SJSA1 (cell line): ENCODE results near the gene RUNDC3A. TPM values are rescaled to one million over a fixed set of nuclear protein-coding genes. Genes with fewer than 3 reads are reported as not detected.

Experiments used
- DNase-seq, 2 experiments: peaks; one replicate each; pipeline ENCODE4 v3.0.0-alpha.2; 2015 to 2020; ENCODE audit warnings: low spot score in 2 of 2, low read depth in 1 of 2
- H3K27ac ChIP-seq: fragments of 250-450 bp; sonication (Bioruptor Pico); 2 replicates; pipeline ENCODE4 v1.5.1; 2020; ENCODE audit warnings: mild to moderate bottlenecking, moderate library complexity
- H3K27me3 ChIP-seq: fragments of 250-450 bp; sonication (Bioruptor Pico); replicated peaks from 2 replicates; pipeline ENCODE4 v1.5.1; 2020; ENCODE audit warnings: mild to moderate bottlenecking, moderate library complexity
- H3K36me3 ChIP-seq: fragments of 250-450 bp; sonication (Bioruptor Pico); 2 replicates; pipeline ENCODE4 v1.5.1; 2020; ENCODE audit warnings: mild to moderate bottlenecking
- H3K4me1 ChIP-seq: fragments of 250-450 bp; sonication (Bioruptor Pico); replicated peaks from 2 replicates; pipeline ENCODE4 v1.6.1; 2021; ENCODE audit warnings: mild to moderate bottlenecking
- H3K4me3 ChIP-seq: fragments of 250-450 bp; sonication (Bioruptor Pico); 2 replicates; pipeline ENCODE4 v1.5.1; 2020; ENCODE audit warnings: mild to moderate bottlenecking
- H3K9me3 ChIP-seq: fragments of 250-450 bp; sonication (Bioruptor Pico); replicated peaks from 2 replicates; pipeline ENCODE4 v1.5.1; 2020; ENCODE audit warnings: mild to moderate bottlenecking
- total RNA-seq: library from RNA; depleted of rRNA; stranded (reverse); fragments of >200 nt; shearing (Covaris generic); gene quantifications from 2 replicates; pipeline ENCODE4 v1.2.3, GENCODE V29; 2014; rRNA removed

The RUNDC3A gene
- total RNA-seq: not detected in 2 replicates

DNA sequence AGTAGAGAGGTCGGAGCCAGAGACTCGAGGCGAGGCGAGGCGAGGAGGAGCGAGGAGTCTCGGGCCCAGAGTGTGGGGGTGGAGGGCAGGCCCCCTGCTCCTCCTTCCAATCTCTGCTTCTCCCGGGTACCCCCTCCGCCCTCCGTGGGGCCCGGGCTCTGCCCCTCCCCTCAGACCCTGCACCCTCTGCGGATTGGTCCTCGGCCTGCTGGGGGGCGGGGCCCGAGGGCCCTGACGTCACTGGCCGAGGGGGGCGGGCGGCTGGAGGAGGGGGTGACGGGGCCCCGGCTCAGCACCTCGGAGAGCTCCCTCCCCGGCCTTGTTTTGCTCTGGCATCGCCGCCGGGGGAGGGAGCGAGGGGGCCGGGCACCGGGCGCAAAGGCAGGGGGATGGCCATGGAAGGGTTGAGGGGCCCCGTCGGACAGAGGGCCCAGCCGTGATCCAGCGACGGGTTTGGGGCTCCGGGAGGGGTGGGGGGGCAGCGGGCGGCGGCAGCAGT is at the start of gene RUNDC3A:
TSS of gene RUNDC3A (plus strand) at position 282 of the 499 bp plus-strand sequence. CDS start 232 bp downstream, outside the sequence.
- H3K36me3 ChIP-seq: no peaks in the 10 kb centered on the region
- H3K27ac ChIP-seq: no peak within 1 kb of the TSS
- H3K9me3 ChIP-seq: no peaks in the 10 kb centered on the region; the same call in 1 of the 2 replicates
- DNase-seq: peak; percentile 52 to 84
- H3K4me3 ChIP-seq: no peak within 1 kb of the TSS
- peaks cover 53% of the 10 kb centered on the region for H3K27me3 ChIP-seq
- H3K4me1 ChIP-seq: 0 out of 2 replicates have a peak, but pooled peaks cover 3% of the 10 kb centered on the region

DNA sequence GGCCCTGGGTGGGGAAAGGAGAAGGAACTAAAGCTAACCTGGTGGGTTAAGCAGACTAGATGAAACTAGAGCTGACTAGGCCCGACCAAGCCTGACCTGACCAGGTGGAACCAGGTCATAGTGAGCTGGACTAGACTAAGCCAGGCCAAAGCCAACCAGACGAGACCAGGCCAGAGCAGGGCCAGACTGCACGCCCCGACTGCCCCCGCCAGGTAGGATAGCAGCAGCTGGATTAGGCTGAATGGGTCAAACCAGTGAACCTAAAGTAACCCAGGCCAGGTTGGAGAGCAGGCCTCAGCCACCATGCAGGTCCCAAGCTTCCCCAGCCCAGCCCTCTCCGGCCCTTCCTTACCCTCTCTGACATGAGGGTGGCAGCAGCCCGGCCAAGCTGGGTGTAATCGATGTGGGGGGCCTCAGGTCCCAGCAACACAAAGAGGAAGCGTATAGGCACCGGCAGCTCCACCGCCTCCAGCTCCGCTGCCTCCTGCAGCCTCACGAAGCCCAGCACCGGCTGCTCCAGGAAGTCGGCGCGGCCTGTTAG is 49.5 kb upstream of the RUNDC3A start:
- no peak for DNase-seq
- H3K9me3 ChIP-seq: no peaks in the 10 kb centered on the region
- no peak overlapping the region for H3K4me3 ChIP-seq
- no peaks in the 10 kb centered on the region for H3K4me1 ChIP-seq
- H3K27me3 ChIP-seq: peaks cover 51% of the 10 kb centered on the region
- no peak overlapping the region for H3K27ac ChIP-seq
- H3K36me3 ChIP-seq: no peaks in the 10 kb centered on the region

DNA sequence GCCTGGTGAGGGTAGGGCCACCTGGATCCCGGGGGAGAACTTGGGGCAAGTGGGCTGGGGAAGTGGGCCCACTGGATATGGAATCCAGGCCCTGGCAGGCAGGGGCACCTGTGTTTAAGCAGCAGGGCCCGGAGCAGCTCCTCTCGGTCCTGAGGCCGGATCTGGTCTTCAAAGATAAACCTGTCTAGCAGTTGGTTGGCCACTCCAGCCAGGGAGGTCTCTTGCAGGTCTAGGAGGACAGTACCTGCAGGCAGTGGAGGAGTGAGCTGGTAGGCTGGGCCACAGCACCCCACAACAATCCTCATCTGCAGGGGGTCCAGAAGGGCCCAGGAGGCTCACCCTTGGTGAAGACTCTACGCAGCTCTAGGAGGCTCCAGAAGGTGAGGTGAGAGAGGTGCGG is 48.1 kb upstream of the RUNDC3A start:
- Histone ChIP-seq H3K9me3 (no peaks in the 10 kb centered on the region), H3K36me3 (no peaks in the 10 kb centered on the region), H3K27me3 (peaks cover 43% of the 10 kb centered on the region), H3K27ac (no peak overlapping the region), H3K4me3 (no peak overlapping the region), H3K4me1 (no peaks in the 10 kb centered on the region)
- no peak for DNase-seq

DNA sequence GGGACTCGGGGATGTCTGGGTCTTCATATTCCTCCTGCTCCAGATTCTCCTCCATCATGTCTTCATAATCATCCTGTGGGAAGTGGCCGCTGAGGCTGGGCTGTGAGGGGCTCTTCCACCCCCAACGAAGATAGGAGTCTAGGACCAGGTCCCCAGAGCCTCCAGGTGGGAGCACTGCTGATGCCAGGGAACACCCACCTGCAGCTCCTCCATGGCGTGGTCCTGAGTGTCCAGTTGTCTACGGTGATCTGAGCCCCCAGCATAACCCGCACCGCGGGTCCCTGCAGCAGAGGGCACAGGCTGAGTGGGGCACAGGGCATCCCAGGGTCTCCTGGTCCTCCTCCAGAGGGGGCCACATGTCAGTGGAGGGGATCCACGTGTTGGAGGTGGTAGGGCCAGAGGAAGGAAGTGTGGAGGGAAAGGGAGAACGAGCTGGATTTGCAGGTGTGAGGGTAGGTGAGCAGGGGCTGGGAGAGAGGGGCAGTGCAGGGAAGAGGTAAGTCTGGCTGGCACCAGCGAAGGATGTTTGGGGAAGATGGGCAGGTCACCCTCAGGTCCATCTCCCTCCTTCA is 45.7 kb upstream of the RUNDC3A start:
- Histone ChIP-seq H3K36me3 (no peaks in the 10 kb centered on the region), H3K9me3 (no peaks in the 10 kb centered on the region), H3K4me3 (no peak overlapping the region), H3K27me3 (peaks cover 32% of the 10 kb centered on the region), H3K27ac (no peak overlapping the region), H3K4me1 (no peaks in the 10 kb centered on the region)
- DNase-seq: no peak

DNA sequence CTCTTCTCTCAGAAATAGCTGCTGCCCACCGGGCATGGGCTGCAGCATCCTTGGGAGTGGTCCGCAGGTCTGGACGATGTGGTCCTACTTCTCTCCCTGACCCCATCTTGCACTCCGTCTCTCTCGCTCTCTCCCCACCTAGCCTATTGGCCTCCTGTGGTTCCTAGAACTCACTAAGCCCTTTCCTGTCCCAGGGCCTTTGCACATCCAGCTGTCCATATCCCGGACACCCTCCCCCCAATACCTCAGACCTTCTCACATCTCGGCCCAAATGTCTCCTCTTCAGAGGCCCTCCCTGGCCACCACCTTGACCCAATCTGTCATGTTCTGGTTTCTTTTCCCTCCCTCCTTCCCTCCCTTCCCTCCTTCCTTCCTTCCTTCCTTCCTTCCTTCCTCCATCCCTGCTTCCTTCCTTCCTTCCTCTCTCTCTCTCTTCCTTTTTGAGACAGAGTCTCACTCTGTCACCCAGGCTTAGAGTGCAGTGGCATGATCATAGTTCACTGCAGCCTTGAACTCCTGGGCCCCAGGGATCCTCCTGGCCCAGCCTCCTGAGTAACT is 45.0 kb upstream of the RUNDC3A start:
- peaks cover 33% of the 10 kb centered on the region for H3K27me3 ChIP-seq
- DNase-seq: no peak
- no peaks in the 10 kb centered on the region for H3K9me3 ChIP-seq
- no peaks in the 10 kb centered on the region for H3K4me1 ChIP-seq
- H3K36me3 ChIP-seq: no peaks in the 10 kb centered on the region
- no peak overlapping the region for H3K4me3 ChIP-seq
- H3K27ac ChIP-seq: no peak overlapping the region

DNA sequence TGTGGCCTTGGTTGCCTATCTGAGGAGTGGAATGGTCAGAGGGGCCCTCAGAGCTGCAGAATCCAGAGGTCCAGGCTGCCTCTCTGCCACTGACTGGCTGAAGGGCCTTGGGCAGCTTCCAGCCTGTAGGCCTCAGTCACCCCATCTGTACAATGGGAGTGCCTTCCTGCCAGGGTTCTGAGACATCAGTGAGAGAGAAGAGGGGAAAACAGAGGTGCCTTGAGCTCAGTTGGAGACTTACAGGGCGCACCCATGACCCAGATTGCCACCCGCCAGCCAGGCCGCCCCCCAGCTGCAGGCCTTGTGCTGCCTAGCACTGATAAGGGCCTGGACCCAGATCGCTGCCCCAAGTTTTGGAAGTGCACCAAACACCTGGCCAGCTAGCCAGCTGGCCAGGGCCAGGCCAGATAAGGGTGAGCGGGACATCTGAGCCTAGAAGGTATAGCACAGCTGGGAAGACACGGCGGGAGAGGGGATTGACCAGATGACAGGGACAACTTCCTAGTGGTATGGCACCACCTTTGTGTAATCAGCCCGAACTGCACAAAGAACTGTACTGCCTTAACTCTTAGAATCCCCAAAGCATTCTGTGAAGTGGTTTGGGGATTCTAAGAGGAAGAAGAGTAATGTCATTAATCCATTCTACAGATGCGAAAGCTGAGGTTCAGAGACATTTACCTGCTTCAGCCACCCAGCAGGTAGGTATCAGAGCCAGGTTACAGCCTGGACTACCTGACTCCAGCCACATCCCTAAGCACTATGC is 41.8 kb upstream of the RUNDC3A start:
- H3K27me3 ChIP-seq: peaks cover 24% of the 10 kb centered on the region; the same call in 1 of the 2 replicates
- no peak for DNase-seq
- H3K36me3 ChIP-seq: no peaks in the 10 kb centered on the region
- H3K27ac ChIP-seq: no peak overlapping the region
- H3K4me1 ChIP-seq: no peaks in the 10 kb centered on the region
- H3K4me3 ChIP-seq: no peak overlapping the region
- H3K9me3 ChIP-seq: no peaks in the 10 kb centered on the region

DNA sequence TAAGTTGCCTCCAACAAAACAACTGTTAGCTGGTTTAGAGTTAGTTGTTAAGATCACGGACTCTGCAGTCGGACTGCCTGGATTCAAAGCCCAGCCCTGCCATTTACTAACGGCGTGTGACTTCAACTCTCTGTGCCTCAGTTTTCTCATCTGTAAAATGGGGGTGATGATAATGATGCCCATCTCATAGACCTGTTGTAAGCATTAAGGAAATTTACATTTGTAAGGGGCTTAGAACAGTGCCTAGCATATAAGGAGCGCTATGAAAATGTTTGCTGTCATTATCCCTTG is 41.3 kb upstream of the RUNDC3A start:
- Histone ChIP-seq H3K36me3 (no peaks in the 10 kb centered on the region), H3K4me3 (no peak overlapping the region), H3K27ac (no peak overlapping the region), H3K27me3 (peaks cover 23% of the 10 kb centered on the region; the same call in 1 of the 2 replicates), H3K4me1 (no peaks in the 10 kb centered on the region), H3K9me3 (no peaks in the 10 kb centered on the region)
- DNase-seq: no peak

DNA sequence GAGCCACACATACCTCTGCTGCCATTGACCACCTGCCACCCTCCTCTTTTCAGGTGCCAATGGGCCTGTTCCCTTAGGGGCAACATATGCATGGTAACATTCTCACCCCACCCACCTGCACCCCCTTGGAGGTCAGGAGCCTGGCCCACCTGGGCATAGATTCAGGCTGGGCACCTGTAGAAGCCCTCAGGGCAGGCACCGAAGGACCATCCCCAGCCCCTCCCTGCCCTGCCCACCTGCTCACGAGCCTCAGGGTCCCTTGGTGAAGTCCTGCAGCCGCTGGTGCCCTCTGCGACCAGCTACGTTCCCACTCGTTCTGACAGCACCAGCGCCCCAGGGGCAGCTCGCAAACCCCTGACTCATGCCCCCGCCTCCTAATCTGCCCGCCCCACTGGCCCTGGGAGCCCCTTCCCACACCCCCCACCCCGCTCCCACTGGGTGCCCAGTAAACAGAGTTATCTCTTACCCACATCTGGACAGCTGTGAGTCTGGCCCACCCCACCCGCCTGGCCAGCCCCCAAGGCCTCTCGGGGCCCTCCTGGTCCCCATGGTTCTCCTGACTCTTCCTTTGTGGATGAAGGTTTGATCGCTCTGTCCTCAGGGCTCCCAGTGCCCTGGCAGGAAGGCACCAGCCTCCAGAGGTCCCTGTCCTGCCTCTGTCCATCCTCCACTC is 40.4 kb upstream of the RUNDC3A start, which contains the start of gene SLC4A1:
TSS of gene SLC4A1 (minus strand) at position 318 of the 673 bp plus-strand sequence. CDS start 5,269 bp downstream, outside the sequence.
- DNase-seq: no peak
- H3K4me3 ChIP-seq: no peak within 1 kb of the TSS

DNA sequence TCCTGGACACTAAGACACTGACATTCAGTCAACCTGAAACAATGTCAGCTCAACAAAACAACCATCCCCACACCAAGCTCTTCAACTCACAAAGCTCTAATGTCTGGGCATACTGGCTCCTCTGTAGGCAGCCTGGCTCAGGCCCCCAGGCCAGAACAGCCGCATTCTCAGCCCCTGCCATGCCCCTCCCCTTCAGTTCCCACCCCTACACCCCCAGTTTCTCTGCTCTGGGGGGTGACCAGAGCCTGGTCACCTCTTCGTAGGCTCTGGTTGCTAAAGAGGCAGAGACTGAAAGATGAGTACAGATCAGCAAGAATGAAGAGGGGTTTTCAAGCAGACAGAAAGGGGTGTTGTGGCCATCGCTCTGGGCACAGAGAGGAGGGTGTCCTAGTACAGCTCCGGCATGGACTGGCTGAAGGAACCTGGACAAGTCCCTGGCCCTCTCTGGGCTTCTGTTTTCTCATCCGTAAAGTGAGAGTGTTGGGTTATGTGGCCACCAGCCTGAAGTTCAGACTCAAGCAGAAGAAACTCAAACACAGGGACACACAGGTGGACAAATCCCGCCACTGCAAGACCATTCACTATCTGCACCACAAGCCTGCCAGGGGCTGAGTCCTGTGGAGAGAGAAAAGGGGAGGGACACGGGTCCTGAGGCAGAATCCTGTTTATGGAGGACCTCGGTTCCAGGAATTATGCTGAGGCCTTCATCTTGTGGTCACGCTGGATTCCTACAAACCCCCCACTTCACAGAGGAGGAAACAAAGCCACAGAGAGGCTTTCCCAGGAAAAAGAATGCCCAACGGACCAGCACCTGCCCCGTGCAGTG is 39.5 kb upstream of the RUNDC3A start:
- H3K27ac ChIP-seq: no peak overlapping the region
- no peaks in the 10 kb centered on the region for H3K36me3 ChIP-seq
- H3K9me3 ChIP-seq: no peaks in the 10 kb centered on the region
- no peaks in the 10 kb centered on the region for H3K4me1 ChIP-seq
- H3K27me3 ChIP-seq: 0 out of 2 replicates have a peak, but pooled peaks cover 12% of the 10 kb centered on the region
- DNase-seq: no peak
- H3K4me3 ChIP-seq: no peak overlapping the region

More for the DNA sequence above, 40.4 kb upstream of the RUNDC3A start, which contains the start of gene SLC4A1:
- H3K9me3 ChIP-seq: no peaks in the 10 kb centered on the region
- no peak within 1 kb of the TSS for H3K27ac ChIP-seq
- no peaks in the 10 kb centered on the region for H3K36me3 ChIP-seq
- peaks cover 16% of the 10 kb centered on the region; the same call in 1 of the 2 replicates for H3K27me3 ChIP-seq
- no peaks in the 10 kb centered on the region for H3K4me1 ChIP-seq

DNA sequence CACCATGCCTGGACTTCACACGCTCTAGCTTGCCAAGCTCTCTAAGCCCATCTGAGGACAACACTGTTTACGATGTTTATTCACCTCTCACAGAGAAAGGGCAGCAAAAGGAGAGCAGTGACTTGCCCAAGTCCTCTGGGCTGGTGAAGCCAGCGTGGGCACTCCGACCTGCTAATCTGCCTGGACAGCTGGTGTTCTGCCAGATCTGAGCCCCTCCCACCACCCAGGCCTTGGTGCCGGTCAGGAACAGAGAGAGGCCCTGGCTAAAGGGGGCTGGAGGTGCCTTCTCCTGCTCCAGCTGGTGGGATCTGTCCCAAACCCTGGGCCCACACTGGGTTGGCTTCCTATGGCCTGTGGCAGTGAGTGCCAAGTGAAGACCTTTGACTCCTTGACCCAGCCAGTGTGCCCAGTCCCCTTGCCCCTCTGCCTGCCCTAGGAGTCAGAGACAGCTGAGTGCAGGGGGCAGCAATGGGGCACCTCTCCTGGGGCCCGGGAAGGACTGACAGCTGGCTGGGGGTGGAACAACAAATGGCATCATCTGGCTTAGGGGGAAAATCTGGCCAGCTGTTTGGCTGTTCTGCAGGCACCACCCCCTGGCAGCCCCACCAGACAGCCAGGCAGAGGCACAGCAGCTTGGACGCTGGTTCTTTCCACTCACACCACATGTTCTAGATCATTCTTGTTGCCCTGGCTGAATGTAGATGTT is 38.7 kb upstream of the RUNDC3A start:
- no peak overlapping the region for H3K4me3 ChIP-seq
- no peak overlapping the region for H3K27ac ChIP-seq
- peaks cover 9% of the 10 kb centered on the region; the same call in 1 of the 2 replicates for H3K27me3 ChIP-seq
- no peak for DNase-seq
- no peaks in the 10 kb centered on the region for H3K9me3 ChIP-seq
- H3K36me3 ChIP-seq: no peaks in the 10 kb centered on the region
- H3K4me1 ChIP-seq: no peaks in the 10 kb centered on the region

- Histone ChIP-seq H3K4me3 (no peak overlapping the region), H3K36me3 (no peaks in the 10 kb centered on the region), H3K9me3 (no peaks in the 10 kb centered on the region), H3K27ac (no peak overlapping the region), H3K27me3 (peaks cover 8% of the 10 kb centered on the region; the same call in 1 of the 2 replicates), H3K4me1 (no peaks in the 10 kb centered on the region)
- no peak for DNase-seq
Measured at GRCh38 chr17:44272321-44272951, 36.0 kb upstream of the RUNDC3A start.

- no peaks in the 10 kb centered on the region for H3K9me3 ChIP-seq
- no peaks in the 10 kb centered on the region for H3K36me3 ChIP-seq
- H3K27ac ChIP-seq: no peak overlapping the region
- no peak for DNase-seq
- no peaks in the 10 kb centered on the region for H3K4me1 ChIP-seq
- peaks cover 4% of the 10 kb centered on the region; the same call in 1 of the 2 replicates for H3K27me3 ChIP-seq
- H3K4me3 ChIP-seq: no peak overlapping the region
Measured at GRCh38 chr17:44272954-44273353, 35.4 kb upstream of the RUNDC3A start.
